ENCODE data around the gene TRPM8.

Gene TRPM8

GRCh38 chr2:233976690-233977294 lies 59.6 kb downstream of the TRPM8 start:
- no peak for DNase-seq

- no peak for DNase-seq
These were observed 60.2 kb downstream of the TRPM8 start for GRCh38 chr2:233977296-233977837.

- no peak for DNase-seq
These were observed 62.6 kb downstream of the TRPM8 start for GRCh38 chr2:233979748-233980147.

- no peak for DNase-seq
These were observed 63.9 kb downstream of the TRPM8 start for GRCh38 chr2:233980955-233981561.

- no peak for DNase-seq
These were observed 64.6 kb downstream of the TRPM8 start for GRCh38 chr2:233981574-233982420.

- DNase-seq = no peak
These were observed 65.4 kb downstream of the TRPM8 start for GRCh38 chr2:233982421-233983121.

GRCh38 chr2:233983445-233983844 lies 66.3 kb downstream of the TRPM8 start:
- DNase-seq = no peak

GRCh38 chr2:233988581-233988980 lies 71.4 kb downstream of the TRPM8 start:
- no peak for DNase-seq

- DNase-seq = no peak
These were observed 72.2 kb downstream of the TRPM8 start for GRCh38 chr2:233989221-233989858.

- DNase-seq = peak in 1 of 4 experiments; percentile 12
These were observed 73.2 kb downstream of the TRPM8 start for GRCh38 chr2:233990261-233990798.

GRCh38 chr2:233991196-233991595 lies 74.0 kb downstream of the TRPM8 start:
- no peak for DNase-seq

- DNase-seq = no peak
These were observed 75.5 kb downstream of the TRPM8 start for GRCh38 chr2:233992513-233993217.

- no peak for DNase-seq
These were observed 76.3 kb downstream of the TRPM8 start for GRCh38 chr2:233993461-233993860.

- no peak for DNase-seq
These were observed 77.0 kb downstream of the TRPM8 start for GRCh38 chr2:233994151-233994550.

GRCh38 chr2:233996000-233996399 lies 78.8 kb downstream of the TRPM8 start:
- DNase-seq = no peak

- DNase-seq = no peak
These were observed 79.3 kb downstream of the TRPM8 start for GRCh38 chr2:233996461-233996860.

GRCh38 chr2:233997707-233998106 lies 80.5 kb downstream of the TRPM8 start:
- no peak for DNase-seq

GRCh38 chr2:233999182-233999581 lies 82.0 kb downstream of the TRPM8 start:
- no peak for DNase-seq

- no peak for DNase-seq
These were observed 84.4 kb downstream of the TRPM8 start for GRCh38 chr2:234001380-234002160.

- no peak for DNase-seq
These were observed 85.1 kb downstream of the TRPM8 start for GRCh38 chr2:234002281-234002680.

Data from activated naive CD4-positive, alpha-beta T cell (primary cell).